CD4-positive, alpha-beta T cell (primary cell): ENCODE results near the gene ARIH2. TPM values are rescaled to one million over a fixed set of nuclear protein-coding genes. Genes with fewer than 3 reads are reported as not detected.

ENCODE experiments used
- ATAC-seq: fragments of 200-7000 bp; cut with Tn5 transposase; one replicate; pipeline ENCODE4 v1.10.0; 2022; ENCODE audit warnings: mild to moderate bottlenecking; ENCODE audit not compliant: poor library complexity
- CTCF ChIA-PET: fragments of 350-600 bp; sonication (Branson Sonifier 250); formaldehyde crosslinking; loops from one replicate; lab custom pipeline; 2021; ENCODE audit warnings: antibody characterized with exemption, inconsistent platforms; lab: Charles Lee
- POLR2A ChIA-PET: fragments of 350-600 bp; sonication (Branson Sonifier 250); formaldehyde crosslinking; loops from one replicate; lab custom pipeline; 2021; ENCODE audit warnings: antibody characterized with exemption, inconsistent platforms; lab: Charles Lee
- DNase-seq, 14 experiments: peaks; one replicate each; pipeline ENCODE4 v3.0.0-alpha.2; 2013 to 2020; ENCODE audit warnings: mixed read lengths in 2 of 14
- H3K27ac ChIP-seq, 2 donors: one replicate each; pipeline versions ENCODE4 v1.5.1 to v1.7.0; 2013; ENCODE audit warnings: low read length in 2 of 2, low read depth in 1 of 2, mild to moderate bottlenecking in 1 of 2
- H3K27me3 ChIP-seq, 2 experiments: 1 replicate in 1 of 2; 2 replicates in 1 of 2; pipeline versions ENCODE4 v1.6.1 to v1.7.0; 2013; ENCODE audit warnings: low read length in 2 of 2, control low read depth in 1 of 2, mild to moderate bottlenecking in 1 of 2, moderate library complexity in 1 of 2; ENCODE audit not compliant: insufficient read depth in 2 of 2, control insufficient read depth in 1 of 2
- H3K36me3 ChIP-seq: one replicate; pipeline ENCODE4 v1.6.1; 2013; ENCODE audit warnings: low read length, control low read depth; ENCODE audit not compliant: insufficient read depth
- H3K4me1 ChIP-seq: one replicate; pipeline ENCODE4 v1.6.1; 2013; ENCODE audit warnings: low read length, control low read depth; ENCODE audit not compliant: insufficient read depth
- H3K4me3 ChIP-seq: one replicate; pipeline ENCODE4 v1.5.1; 2013; ENCODE audit warnings: mild to moderate bottlenecking, low read length, moderate library complexity
- H3K9me3 ChIP-seq, 2 experiments: 1 replicate in 1 of 2; 2 replicates in 1 of 2; pipeline versions ENCODE4 v1.6.1 to v1.7.0; 2013; ENCODE audit warnings: low read length in 2 of 2, mild to moderate bottlenecking in 2 of 2, control low read depth in 1 of 2, moderate library complexity in 1 of 2; ENCODE audit not compliant: control insufficient read depth in 1 of 2, insufficient read depth in 1 of 2
- H3K27ac Mint-ChIP-seq: one replicate; pipeline ENCODE4 v1.8.0; 2020; ENCODE audit warnings: mixed read lengths
- H3K27me3 Mint-ChIP-seq: one replicate; pipeline ENCODE4 v1.8.0; 2021; ENCODE audit warnings: mixed read lengths
- H3K36me3 Mint-ChIP-seq: one replicate; pipeline ENCODE4 v1.8.0; 2021; ENCODE audit warnings: low read depth, mixed read lengths
- H3K4me1 Mint-ChIP-seq: one replicate; pipeline ENCODE4 v1.8.0; 2021; ENCODE audit warnings: low read depth, mixed read lengths
- H3K4me3 Mint-ChIP-seq: one replicate; pipeline ENCODE4 v1.8.0; 2020; ENCODE audit warnings: mild to moderate bottlenecking, mixed read lengths
- H3K9me3 Mint-ChIP-seq: one replicate; pipeline ENCODE4 v1.8.0; 2020; ENCODE audit warnings: mixed read lengths
- CTCF ChIP-seq: fragments of 200-600 bp; IDR thresholded peaks from one replicate; pipeline ENCODE4 v1.8.0; 2022; ENCODE audit warnings: antibody characterized with exemption, mild to moderate bottlenecking
- intact Hi-C, 2 experiments: fragments of 100-400 bp; cut with DNase I in 1 of 2; cut with micrococcal nuclease in 1 of 2; formaldehyde crosslinking; loops; one replicate each; pipeline versions ENCODE4 v1.15.1 to v1.9.0; 2023 to 2025; cut with DNase I, micrococcal nuclease
- total RNA-seq, 174 experiments: library from RNA in 2 of 174; stranded (reverse) in 2 of 174; gene quantifications; one replicate each; pipeline ENCODE4 v1.2.3 and lab custom pipeline; 2021 to 2026

Gene ARIH2
- total RNA-seq, 2 experiments from 2014 or later = 182 TPM

- DNase-seq = peak in 1 of 14 experiments; percentile 19
- no peaks in the 10 kb centered on the region for H3K9me3 Mint-ChIP-seq
Measured at GRCh38 chr3:49017229-49017970, 98.8 kb downstream of the ARIH2 start.

GRCh38 chr3:49017971-49018706, 99.5 kb downstream of the ARIH2 start, which contains the start of gene DALRD3:
Gene DALRD3 (minus strand): TSS chr3:49018580. CDS start chr3:49018564, 16 bp downstream.
- POLR2A ChIA-PET = interaction anchor here (0.7 to 12.0 kb wide), 10 partner anchors 11 to 103 kb away, joined by 3 to 331 read pairs (median 8); partner anchors contain the start of genes IMPDH2, P4HTM, QARS1 and QRICH1
- H3K4me1 ChIP-seq = peaks cover 48% of the 10 kb centered on the region
- intact Hi-C loops = loop anchor here in 1 of 2 experiments (1.0 kb wide), 1 partner anchor 11 kb away; the partner anchor contains the start of gene WDR6
- H3K27me3 ChIP-seq = no peaks in the 10 kb centered on the region
- H3K4me1 Mint-ChIP-seq = peaks cover 33% of the 10 kb centered on the region
- peak; percentile 20 for ATAC-seq
- H3K27ac ChIP-seq = peak within 1 kb of the TSS; percentile 53 to 72
- H3K4me3 ChIP-seq = peak within 1 kb of the TSS; percentile 82
- CTCF ChIA-PET = interaction anchor here (6.5 kb wide), 1 partner anchor 29 kb away, joined by 53 read pairs; the partner anchor contains the start of gene P4HTM
- no peaks in the 10 kb centered on the region for H3K9me3 Mint-ChIP-seq
- peaks cover 30% of the 10 kb centered on the region for H3K36me3 ChIP-seq
- H3K4me3 Mint-ChIP-seq = peak within 1 kb of the TSS; percentile 91
- no peak for TF ChIP-seq CTCF
- no peaks in the 10 kb centered on the region for H3K27me3 Mint-ChIP-seq
- H3K27ac Mint-ChIP-seq = peak within 1 kb of the TSS; percentile 90
- peaks cover 46% of the 10 kb centered on the region for H3K36me3 Mint-ChIP-seq
- DNase-seq = peak in 13 of 14 experiments; percentile 27 to 78 (median 45)
- no peaks in the 10 kb centered on the region for H3K9me3 ChIP-seq

More at GRCh38 chr3:49017229-49017970, 98.8 kb downstream of the ARIH2 start:
- no peak for TF ChIP-seq CTCF
- Histone ChIP-seq H3K4me1 (peaks cover 41% of the 10 kb centered on the region), H3K27me3 (no peaks in the 10 kb centered on the region), H3K9me3 (no peaks in the 10 kb centered on the region), H3K4me3 (peak overlapping the region; percentile 82), H3K36me3 (peaks cover 28% of the 10 kb centered on the region), H3K27ac (peak overlapping the region; percentile 52 to 53)
- POLR2A ChIA-PET = interaction anchor here (0.7 to 12.0 kb wide), 8 partner anchors 11 to 103 kb away, joined by 3 to 331 read pairs (median 10); partner anchors contain the start of genes IMPDH2, P4HTM, QRICH1 and USP19
- intact Hi-C loops = no loop called here
- CTCF ChIA-PET = interaction anchor here (1.7 to 6.5 kb wide), 2 partner anchors 10 to 29 kb away, joined by 9 to 53 read pairs; partner anchors contain the start of genes P4HTM and WDR6
- Mint-ChIP-seq H3K4me1 (peaks cover 32% of the 10 kb centered on the region), H3K4me3 (peak overlapping the region; percentile 91), H3K27me3 (no peaks in the 10 kb centered on the region), H3K36me3 (peaks cover 42% of the 10 kb centered on the region), H3K27ac (peak overlapping the region; percentile 90)
- ATAC-seq = no peak

GRCh38 chr3:49018707-49019006, 100.0 kb downstream of the ARIH2 start:
- Mint-ChIP-seq H3K27ac (peak overlapping the region; percentile 90), H3K27me3 (no peaks in the 10 kb centered on the region), H3K36me3 (peaks cover 46% of the 10 kb centered on the region), H3K4me3 (peak overlapping the region; percentile 91), H3K4me1 (peaks cover 36% of the 10 kb centered on the region), H3K9me3 (no peaks in the 10 kb centered on the region)
- intact Hi-C loops = loop anchor here in 1 of 2 experiments (1.0 kb wide), 1 partner anchor 11 kb away; the partner anchor contains the start of gene WDR6
- Histone ChIP-seq H3K9me3 (no peaks in the 10 kb centered on the region), H3K4me1 (peaks cover 51% of the 10 kb centered on the region), H3K27me3 (no peaks in the 10 kb centered on the region), H3K4me3 (peak overlapping the region; percentile 82), H3K36me3 (peaks cover 30% of the 10 kb centered on the region), H3K27ac (peak overlapping the region; percentile 53 to 72)
- ChIA-PET CTCF (interaction anchor here (6.5 kb wide), 1 partner anchor 30 kb away, joined by 53 read pairs; the partner anchor contains the start of gene P4HTM), POLR2A (interaction anchor here (0.9 to 12.0 kb wide), 8 partner anchors 10 to 86 kb away, joined by 3 to 331 read pairs (median 8); partner anchors contain the start of genes IMPDH2, P4HTM, QARS1 and QRICH1)
- ATAC-seq (no peak), DNase-seq (no peak)
- TF ChIP-seq CTCF = no peak
